B cell (primary cell): ENCODE measurements around the gene YTHDC2. TPM values are rescaled to one million over a fixed set of nuclear protein-coding genes. Genes with fewer than 3 reads are reported as not detected.

Source experiments
- ATAC-seq: fragments of 200-7000 bp; cut with Tn5 transposase; one replicate; pipeline ENCODE4 v1.10.0; 2021; ENCODE audit warnings: low read depth, mild to moderate bottlenecking, moderate number of reproducible peaks, moderate library complexity
- CTCF ChIA-PET: fragments of 350-600 bp; sonication (Branson Sonifier 250); formaldehyde crosslinking; loops from one replicate; lab custom pipeline; 2021; ENCODE audit warnings: antibody characterized with exemption, inconsistent platforms; lab: Charles Lee
- POLR2A ChIA-PET: fragments of 350-600 bp; sonication (Branson Sonifier 250); formaldehyde crosslinking; loops from one replicate; lab custom pipeline; 2021; ENCODE audit warnings: antibody characterized with exemption; lab: Charles Lee
- DNase-seq: peaks from one replicate; pipeline ENCODE4 v3.0.0; 2013
- H2AFZ ChIP-seq: 2 replicates; pipeline ENCODE4 v1.6.1; 2012; ENCODE audit warnings: mild to moderate bottlenecking, low read depth, low read length; ENCODE audit not compliant: insufficient read depth, poor library complexity, severe bottlenecking
- H3K27ac ChIP-seq, 2 donors: 1 replicate in 1 of 2; 2 replicates in 1 of 2; pipeline ENCODE4 v1.5.1; 2012 to 2013; ENCODE audit warnings: low read length in 2 of 2, mild to moderate bottlenecking in 2 of 2, moderate library complexity in 1 of 2
- H3K27me3 ChIP-seq, 4 experiments: fragments of 200-600 bp in 1 of 4; sonication (generic) in 1 of 4; replicated peaks in 1 of 4; 1 replicate in 2 of 4; 2 replicates in 2 of 4; pipeline versions ENCODE4 v1.6.1 to v1.7.0; 2013 to 2016; ENCODE audit warnings: low read length in 3 of 4, mild to moderate bottlenecking in 2 of 4, mixed read lengths in 1 of 4, moderate library complexity in 1 of 4; ENCODE audit not compliant: insufficient read depth in 4 of 4, control insufficient read depth in 3 of 4; ENCODE audit errors: control extremely low read depth in 1 of 4
- H3K36me3 ChIP-seq, 2 experiments: replicated peaks in 1 of 2; 1 replicate in 1 of 2; 2 replicates in 1 of 2; pipeline versions ENCODE4 v1.6.1 to v1.7.1; 2013; ENCODE audit warnings: low read length in 1 of 2; ENCODE audit not compliant: insufficient read depth in 2 of 2, control insufficient read depth in 1 of 2; ENCODE audit errors: control extremely low read depth in 1 of 2, extremely low read depth in 1 of 2
- H3K4me1 ChIP-seq, 2 donors: fragments of 200-600 bp in 1 of 2; sonication (generic) in 1 of 2; 1 replicate in 1 of 2; 2 replicates in 1 of 2; pipeline versions ENCODE4 v1.5.1 to v1.6.1; 2013 to 2017; ENCODE audit warnings: low read length in 2 of 2; ENCODE audit not compliant: control insufficient read depth in 2 of 2, insufficient read depth in 2 of 2
- H3K4me2 ChIP-seq: replicated peaks from 2 replicates; pipeline ENCODE3; 2012; ENCODE audit warnings: mild to moderate bottlenecking, low read depth, low read length; ENCODE audit not compliant: poor library complexity, severe bottlenecking
- H3K4me3 ChIP-seq, 5 experiments: fragments of 200-600 bp in 1 of 5; sonication (generic) in 1 of 5; 1 replicate in 3 of 5; 2 replicates in 2 of 5; pipeline versions ENCODE4 v1.5.1 to v1.7.0; 2011 to 2016; ENCODE audit warnings: low read length in 4 of 5, mild to moderate bottlenecking in 4 of 5, low read depth in 2 of 5, control low read depth in 1 of 5, moderate library complexity in 1 of 5; ENCODE audit not compliant: insufficient read depth in 1 of 5; ENCODE audit errors: control extremely low read depth in 1 of 5, extremely low read depth in 1 of 5
- H3K79me2 ChIP-seq: fragments of 200-600 bp; sonication (generic); one replicate; pipeline ENCODE4 v1.6.0; 2016; ENCODE audit warnings: low read length; ENCODE audit not compliant: control insufficient read depth, insufficient read depth
- H3K9ac ChIP-seq: fragments of 200-600 bp; sonication (generic); 2 replicates; pipeline ENCODE4 v1.6.1; 2017; ENCODE audit warnings: mild to moderate bottlenecking, low read length, moderate library complexity
- H3K9me3 ChIP-seq, 3 donors: one replicate each; pipeline versions ENCODE4 v1.6.1 to v1.7.1; 2013; ENCODE audit warnings: low read length in 2 of 3; ENCODE audit not compliant: control insufficient read depth in 2 of 3, insufficient read depth in 1 of 3; ENCODE audit errors: control extremely low read depth in 1 of 3
- H4K20me1 ChIP-seq: 2 replicates; pipeline ENCODE4 v1.6.0; 2012; ENCODE audit warnings: mild to moderate bottlenecking, low read length; ENCODE audit not compliant: insufficient read depth, control insufficient read depth, poor library complexity, severe bottlenecking
- H3K27ac Mint-ChIP-seq: one replicate; pipeline ENCODE4 v1.8.0; 2021; ENCODE audit warnings: mixed read lengths
- H3K27me3 Mint-ChIP-seq: one replicate; pipeline ENCODE4 v1.8.0; 2021; ENCODE audit warnings: mixed read lengths
- H3K4me1 Mint-ChIP-seq: one replicate; pipeline ENCODE4 v1.8.0; 2021; ENCODE audit warnings: mixed read lengths
- H3K4me3 Mint-ChIP-seq: one replicate; pipeline ENCODE4 v1.8.0; 2021; ENCODE audit warnings: mixed read lengths
- H3K9me3 Mint-ChIP-seq: one replicate; pipeline ENCODE4 v1.8.0; 2022; ENCODE audit warnings: mixed read lengths; ENCODE audit not compliant: insufficient read depth
- EZH2 ChIP-seq: IDR thresholded peaks from 2 replicates; pipeline ENCODE4 v1.6.1; 2012; ENCODE audit warnings: borderline replicate concordance, low read depth, mild to moderate bottlenecking, moderate library complexity, low read length; ENCODE audit not compliant: insufficient read depth, poor library complexity, severe bottlenecking
- WGBS: methylation state at CpG from one replicate; pipeline ENCODE4 v1.1.5; 2013; ENCODE audit warnings: missing lambda C conversion rate; ENCODE audit not compliant: insufficient coverage; 5-methylcytosine and 5-hydroxymethylcytosine counted together
- intact Hi-C: fragments of 100-400 bp; cut with micrococcal nuclease; formaldehyde crosslinking; loops from one replicate; pipeline ENCODE4 v1.10.0; 2022
- polyA plus RNA-seq: library from polyadenylated mRNA; depleted of rRNA; stranded (reverse); fragments of >200 nt; gene quantifications from 2 replicates; pipeline ENCODE4 v1.2.3, GENCODE V29; 2012
- total RNA-seq, 2 donors: library from RNA; stranded (reverse); fragments of 120-200 nt in 1 of 2; gene quantifications; 1 replicate in 1 of 2; 2 replicates in 1 of 2; pipeline versions ENCODE4 v1.2.3 to v1.2.4, GENCODE V29; 2013 to 2022
- TF ChIP-seq, protein P1 (sequence below): fragments of 200-600 bp; IDR thresholded peaks from one replicate; pipeline ENCODE4 v1.8.0; 2022; ENCODE audit warnings: antibody characterized with exemption, mild to moderate bottlenecking

YTHDC2 gene
- total and polyA plus RNA-seq, 2 donors (not counting 1 experiment from before 2014, with no cell fraction given): 8.6 to 52.6 TPM

GRCh38 chr5:113614191-113614590 is 100.7 kb downstream of the YTHDC2 start:
- Mint-ChIP-seq H3K4me3 (no peak overlapping the region), H3K27ac (no peak overlapping the region), H3K27me3 (peaks cover 17% of the 10 kb centered on the region), H3K9me3 (no peaks in the 10 kb centered on the region), H3K4me1 (peaks cover 1% of the 10 kb centered on the region)
- WGBS: no CpG with 5 or more reads among the region's 1 CpG
- no peaks in the 10 kb centered on the region for H3K36me3 ChIP-seq
- intact Hi-C loops: loop anchor here (5.0 kb wide), 1 partner anchor 1173 kb away; no protein-coding TSS in a partner anchor
- no peak overlapping the region for H3K9ac ChIP-seq
- no peak for ATAC-seq
- no peak overlapping the region for H3K27ac ChIP-seq
- TF ChIP-seq EZH2: no peak
- TF ChIP-seq, protein P1, sequence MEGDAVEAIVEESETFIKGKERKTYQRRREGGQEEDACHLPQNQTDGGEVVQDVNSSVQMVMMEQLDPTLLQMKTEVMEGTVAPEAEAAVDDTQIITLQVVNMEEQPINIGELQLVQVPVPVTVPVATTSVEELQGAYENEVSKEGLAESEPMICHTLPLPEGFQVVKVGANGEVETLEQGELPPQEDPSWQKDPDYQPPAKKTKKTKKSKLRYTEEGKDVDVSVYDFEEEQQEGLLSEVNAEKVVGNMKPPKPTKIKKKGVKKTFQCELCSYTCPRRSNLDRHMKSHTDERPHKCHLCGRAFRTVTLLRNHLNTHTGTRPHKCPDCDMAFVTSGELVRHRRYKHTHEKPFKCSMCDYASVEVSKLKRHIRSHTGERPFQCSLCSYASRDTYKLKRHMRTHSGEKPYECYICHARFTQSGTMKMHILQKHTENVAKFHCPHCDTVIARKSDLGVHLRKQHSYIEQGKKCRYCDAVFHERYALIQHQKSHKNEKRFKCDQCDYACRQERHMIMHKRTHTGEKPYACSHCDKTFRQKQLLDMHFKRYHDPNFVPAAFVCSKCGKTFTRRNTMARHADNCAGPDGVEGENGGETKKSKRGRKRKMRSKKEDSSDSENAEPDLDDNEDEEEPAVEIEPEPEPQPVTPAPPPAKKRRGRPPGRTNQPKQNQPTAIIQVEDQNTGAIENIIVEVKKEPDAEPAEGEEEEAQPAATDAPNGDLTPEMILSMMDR: no peak
- H3K79me2 ChIP-seq: no peaks in the 10 kb centered on the region
- POLR2A ChIA-PET: no interaction called here
- no peak for DNase-seq
- H4K20me1 ChIP-seq: no peaks in the 10 kb centered on the region
- peaks cover 0 to 6% (median 0%) of the 10 kb centered on the region in 4 experiments for H3K27me3 ChIP-seq
- H3K4me2 ChIP-seq: no peak overlapping the region
- no peak overlapping the region for H2AFZ ChIP-seq
- peaks cover 0 to 6% (median 0%) of the 10 kb centered on the region in 3 donors for H3K9me3 ChIP-seq
- peaks cover 0 to 3% of the 10 kb centered on the region in 2 donors for H3K4me1 ChIP-seq
- H3K4me3 ChIP-seq: no peak overlapping the region
- CTCF ChIA-PET: interaction anchor here (1.1 to 3.6 kb wide), 3 partner anchors 9 to 836 kb away, joined by 3 to 79 read pairs (median 14); no protein-coding TSS in a partner anchor

GRCh38 chr5:113615708-113616107 is 102.2 kb downstream of the YTHDC2 start:
- ChIA-PET CTCF (interaction anchor here (1.4 to 2.6 kb wide), 2 partner anchors 10 to 834 kb away, joined by 3 to 14 read pairs; no protein-coding TSS in a partner anchor), POLR2A (no interaction called here)
- no peak overlapping the region for H3K4me2 ChIP-seq
- H3K27me3 ChIP-seq: peaks cover 0 to 6% (median 0%) of the 10 kb centered on the region in 4 experiments
- Mint-ChIP-seq H3K27me3 (peaks cover 9% of the 10 kb centered on the region), H3K4me1 (peaks cover 1% of the 10 kb centered on the region), H3K4me3 (no peak overlapping the region), H3K9me3 (no peaks in the 10 kb centered on the region), H3K27ac (no peak overlapping the region)
- H3K79me2 ChIP-seq: no peaks in the 10 kb centered on the region
- no peaks in the 10 kb centered on the region for H4K20me1 ChIP-seq
- H3K4me1 ChIP-seq: peaks cover 0 to 3% of the 10 kb centered on the region in 2 donors
- intact Hi-C loops: no loop called here
- TF ChIP-seq, protein P1: no peak
- TF ChIP-seq EZH2: no peak
- no CpG with 5 or more reads among the region's 2 CpGs for WGBS
- peaks cover 0 to 6% (median 0%) of the 10 kb centered on the region in 3 donors for H3K9me3 ChIP-seq
- H2AFZ ChIP-seq: no peak overlapping the region
- H3K36me3 ChIP-seq: no peaks in the 10 kb centered on the region
- H3K9ac ChIP-seq: no peak overlapping the region
- DNase-seq: no peak
- no peak for ATAC-seq
- no peak overlapping the region for H3K27ac ChIP-seq
- no peak overlapping the region for H3K4me3 ChIP-seq
